Caki2 (cell line): ENCODE results near the gene OR5AR1. TPM values are rescaled to one million over a fixed set of nuclear protein-coding genes. Genes with fewer than 3 reads are reported as not detected.
"Not testable (repeated sequence)": the region's sequence is repeated elsewhere in the genome, so short reads cannot be mapped to it uniquely, and the experiment has no call there.

Experiments
- DNase-seq: peaks from one replicate; pipeline ENCODE4 v3.0.0-alpha.2; 2015; ENCODE audit warnings: low read depth
- in situ Hi-C: cut with HindIII; loops from 2 replicates; pipeline ENCODE4 v1.10.0; 2016; ENCODE audit warnings: low sequenced_read_pairs, low pct_unique_long_range_greater_than_20kb, mixed read lengths
- total RNA-seq: library from RNA; depleted of rRNA; stranded (reverse); fragments of >200 nt; shearing (Covaris generic); gene quantifications from 2 replicates; pipeline ENCODE4 v1.2.3, GENCODE V29; 2014; ENCODE audit warnings: low replicate concordance; rRNA removed

The OR5AR1 gene
- not detected in 2 replicates for total RNA-seq

DNA sequence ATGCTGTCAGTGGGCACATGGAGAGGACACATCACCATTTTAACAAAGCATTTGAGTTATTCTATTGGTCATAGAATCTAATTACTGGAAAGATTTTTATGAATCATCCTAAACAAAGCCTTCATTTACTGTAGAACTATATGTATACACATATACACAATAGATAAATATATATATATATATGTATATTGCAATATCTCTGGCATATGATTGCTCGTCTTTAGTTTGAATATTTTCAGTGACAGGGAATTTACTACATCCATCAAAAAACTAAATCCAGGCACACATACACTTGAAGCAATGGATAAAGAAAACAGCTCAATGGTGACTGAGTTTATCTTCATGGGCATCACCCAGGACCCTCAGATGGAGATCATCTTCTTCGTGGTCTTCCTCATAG is at the start of gene OR5AR1:
OR5AR1 (plus strand) TSS at position 301 of the 400 bp plus-strand sequence; CDS start at position 301, 0 bp downstream.
- no peak for DNase-seq
- in situ Hi-C loops, result no loop called here

- peak; percentile 39 for DNase-seq
- in situ Hi-C loops, result no loop called here
Measured at GRCh38 chr11:56624661-56625110, 38.8 kb upstream of the OR5AR1 start.

DNA sequence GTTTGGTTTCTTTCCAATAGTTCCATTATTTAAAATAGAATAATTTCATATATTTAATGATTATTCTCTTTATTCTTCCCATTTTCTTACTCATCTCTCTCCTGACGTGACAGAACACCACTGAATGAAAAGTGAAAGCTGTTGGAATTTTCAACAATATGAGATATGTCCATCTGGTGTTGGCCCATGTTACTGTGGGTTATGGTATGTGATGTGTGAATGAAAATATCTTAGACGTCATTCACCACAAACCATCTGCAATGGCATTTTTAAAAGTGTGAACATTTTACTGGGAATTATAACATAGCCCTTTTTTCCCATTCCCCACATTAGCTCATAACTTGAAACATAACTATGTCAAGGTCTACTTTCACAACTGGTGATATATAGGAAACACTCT is 37.5 kb upstream of the OR5AR1 start:
- DNase-seq, result no peak
- in situ Hi-C loops, result no loop called here

- DNase-seq, result no peak
- in situ Hi-C loops, result no loop called here
Measured at GRCh38 chr11:56632329-56632728, 31.2 kb upstream of the OR5AR1 start.

GRCh38 chr11:56636861-56637260 is 26.6 kb upstream of the OR5AR1 start:
- in situ Hi-C loops, result no loop called here
- DNase-seq, result no peak

DNA sequence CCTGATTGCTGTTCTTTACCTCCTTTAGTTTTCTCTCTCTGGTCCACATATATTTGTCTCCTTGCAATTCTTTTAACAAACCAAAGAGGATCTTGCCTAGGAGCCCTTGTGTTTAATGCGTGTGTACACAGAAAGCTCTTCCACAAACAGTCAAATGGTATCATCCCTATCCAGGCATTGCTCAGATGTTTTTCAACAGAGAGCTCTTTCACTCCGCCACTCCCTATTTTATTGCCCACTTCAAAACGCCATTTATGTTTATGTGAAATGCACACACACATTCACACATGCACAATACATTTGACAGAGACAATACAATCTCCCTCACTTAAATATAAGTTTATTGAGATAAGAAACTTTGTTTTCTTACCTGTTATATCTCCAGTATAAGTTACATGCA is 26.0 kb upstream of the OR5AR1 start:
- in situ Hi-C loops, result no loop called here
- DNase-seq, result no peak

GRCh38 chr11:56642339-56642738 is 21.1 kb upstream of the OR5AR1 start, which contains the start of gene OR5AP2:
OR5AP2 (minus strand) TSS chr11:56642439; CDS start chr11:56642439, 0 bp downstream.
- in situ Hi-C loops, result no loop called here
- DNase-seq, result no peak

- in situ Hi-C loops, result no loop called here
- DNase-seq, result no peak
Measured at GRCh38 chr11:56659755-56660154, 3.7 kb upstream of the OR5AR1 start.

- in situ Hi-C loops, result no loop called here
- no peak for DNase-seq
Measured at GRCh38 chr11:56670984-56671383, 7.5 kb downstream of the OR5AR1 start.

GRCh38 chr11:56688554-56689100 is 25.1 kb downstream of the OR5AR1 start:
- in situ Hi-C loops, result no loop called here
- DNase-seq, result no peak

DNA sequence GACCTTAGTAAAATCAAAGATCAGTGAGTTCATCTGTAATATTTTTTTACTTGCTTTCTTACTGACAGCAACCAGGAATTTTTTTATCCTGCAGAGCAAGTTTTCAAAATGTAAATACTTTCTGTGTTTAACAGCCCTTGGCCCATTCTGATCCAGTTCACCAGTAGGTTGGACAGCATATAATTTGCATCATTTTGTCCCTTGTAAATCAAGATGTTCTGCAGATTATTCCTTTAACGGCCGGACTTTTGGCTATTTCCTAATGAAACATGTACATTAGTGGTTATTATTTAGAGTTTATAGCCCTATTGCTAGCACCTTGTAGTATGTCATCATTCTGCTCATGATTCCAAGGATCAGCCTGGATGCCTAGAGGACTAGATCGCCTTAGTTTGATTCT is 27.7 kb downstream of the OR5AR1 start:
- DNase-seq, in situ Hi-C loops: not testable (repeated sequence)

- in situ Hi-C loops, result no loop called here
- DNase-seq, result no peak
Measured at GRCh38 chr11:56693428-56693827, 29.9 kb downstream of the OR5AR1 start.

DNA sequence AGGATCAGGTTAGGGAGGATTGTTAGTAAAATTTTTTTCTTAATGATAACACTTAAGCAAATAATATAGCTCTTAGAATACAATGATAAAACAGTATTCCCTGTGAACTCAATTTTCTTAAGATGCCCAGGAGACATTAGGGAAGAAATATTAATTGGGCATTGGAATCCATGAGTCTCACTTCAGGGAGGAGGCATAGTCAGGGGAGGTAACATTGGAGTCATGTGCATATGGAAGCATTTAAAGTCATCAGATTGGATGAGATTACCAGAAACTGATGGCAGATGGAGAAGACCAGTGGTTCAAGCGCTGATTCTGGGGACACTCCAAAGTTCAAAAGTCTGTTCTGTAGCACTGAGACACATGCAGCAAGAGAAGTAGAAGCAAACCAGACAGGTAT is 35.3 kb downstream of the OR5AR1 start, which contains the start of gene OR9G1:
OR9G1 (plus strand) TSS at position 301 of the 400 bp plus-strand sequence. CDS start 1,293 bp downstream, outside the sequence.
- no peak for DNase-seq
- in situ Hi-C loops, result no loop called here

DNA sequence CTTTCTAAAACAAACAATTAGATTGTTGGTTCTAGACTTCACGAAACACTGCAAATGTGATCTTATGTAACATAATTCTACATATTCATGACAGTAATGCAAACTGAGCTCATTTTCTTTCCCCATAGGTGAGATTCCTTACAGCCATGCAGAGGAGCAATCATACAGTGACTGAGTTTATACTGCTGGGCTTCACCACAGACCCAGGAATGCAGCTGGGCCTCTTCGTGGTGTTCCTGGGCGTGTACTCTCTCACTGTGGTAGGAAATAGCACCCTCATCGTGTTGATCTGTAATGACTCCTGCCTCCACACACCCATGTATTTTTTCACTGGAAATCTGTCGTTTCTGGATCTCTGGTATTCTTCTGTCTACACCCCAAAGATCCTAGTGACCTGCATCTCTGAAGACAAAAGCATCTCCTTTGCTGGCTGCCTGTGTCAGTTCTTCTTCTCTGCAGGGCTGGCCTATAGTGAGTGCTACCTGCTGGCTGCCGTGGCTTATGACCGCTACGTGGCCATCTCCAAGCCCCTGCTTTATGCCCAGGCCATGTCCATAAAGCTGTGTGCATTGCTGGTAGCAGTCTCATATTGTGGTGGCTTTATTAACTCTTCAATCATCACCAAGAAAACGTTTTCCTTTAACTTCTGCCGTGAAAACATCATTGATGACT is 36.9 kb downstream of the OR5AR1 start:
- DNase-seq, result no peak

GRCh38 chr11:56700914-56701485 is 37.5 kb downstream of the OR5AR1 start:
- in situ Hi-C loops, result no loop called here
- no peak for DNase-seq

More for the DNA sequence above, 36.9 kb downstream of the OR5AR1 start:
- in situ Hi-C loops, result no loop called here

GRCh38 chr11:56705784-56706396 is 42.4 kb downstream of the OR5AR1 start:
- DNase-seq, result no peak
- in situ Hi-C loops, result no loop called here

- DNase-seq, result no peak
- in situ Hi-C loops, result no loop called here
Measured at GRCh38 chr11:56706486-56706885, 43.0 kb downstream of the OR5AR1 start.

- no peak for DNase-seq
- in situ Hi-C loops, result no loop called here
Measured at GRCh38 chr11:56714206-56714605, 50.7 kb downstream of the OR5AR1 start.
